Hepatocyte (in vitro differentiated cells): Measurements from ENCODE around the gene P3H3. TPM values are rescaled to one million over a fixed set of nuclear protein-coding genes. Genes with fewer than 3 reads are reported as not detected.

ENCODE experiments used
- DNase-seq: peaks from one replicate; pipeline ENCODE4 v3.0.0-alpha.2; 2016; ENCODE audit warnings: low spot score
- H2AFZ ChIP-seq: fragments of 200-600 bp; sonication (generic); 2 replicates; pipeline ENCODE4 v1.6.0; 2016; ENCODE audit warnings: antibody characterized with exemption, mild to moderate bottlenecking
- H3K27ac ChIP-seq: fragments of 200-600 bp; sonication (generic); 2 replicates; pipeline ENCODE4 v1.5.1; 2016; ENCODE audit warnings: mild to moderate bottlenecking
- H3K27me3 ChIP-seq: fragments of 200-600 bp; sonication (generic); 2 replicates; pipeline ENCODE4 v1.6.1; 2016
- H3K36me3 ChIP-seq: fragments of 200-600 bp; sonication (generic); replicated peaks from 2 replicates; pipeline ENCODE4 v1.5.1; 2016; ENCODE audit warnings: low read depth; ENCODE audit not compliant: insufficient read depth
- H3K4me1 ChIP-seq: fragments of 200-600 bp; sonication (generic); 2 replicates; pipeline ENCODE4 v1.5.1; 2016; ENCODE audit warnings: mild to moderate bottlenecking, moderate library complexity; ENCODE audit not compliant: insufficient read depth
- H3K4me2 ChIP-seq: fragments of 200-600 bp; sonication (generic); 2 replicates; pipeline ENCODE4 v1.6.0; 2016
- H3K4me3 ChIP-seq: fragments of 200-600 bp; sonication (generic); 2 replicates; pipeline ENCODE4 v1.5.1; 2016; ENCODE audit warnings: mild to moderate bottlenecking
- H3K79me2 ChIP-seq: fragments of 200-600 bp; sonication (generic); 2 replicates; pipeline ENCODE4 v1.6.0; 2017; ENCODE audit warnings: mild to moderate bottlenecking
- H3K9me2 ChIP-seq: fragments of 200-600 bp; sonication (generic); replicated peaks from 2 replicates; pipeline ENCODE4 v1.6.0; 2017; ENCODE audit warnings: mild to moderate bottlenecking; ENCODE audit not compliant: insufficient read depth
- H3K9me3 ChIP-seq: fragments of 200-600 bp; sonication (generic); 2 replicates; pipeline ENCODE4 v1.5.1; 2016; ENCODE audit warnings: low read depth, mild to moderate bottlenecking
- H4K20me1 ChIP-seq: fragments of 200-600 bp; sonication (generic); 2 replicates; pipeline ENCODE4 v1.6.0; 2016; ENCODE audit warnings: mild to moderate bottlenecking; ENCODE audit not compliant: insufficient read depth, poor library complexity, severe bottlenecking
- EZH2 ChIP-seq: fragments of 200-600 bp; sonication (generic); IDR thresholded peaks from 2 replicates; pipeline ENCODE4 v1.6.1; 2016; ENCODE audit warnings: antibody characterized with exemption, mild to moderate bottlenecking, borderline replicate concordance
- EZH2phosphoT487 ChIP-seq: fragments of 200-600 bp; sonication (generic); IDR thresholded peaks from one replicate; pipeline ENCODE4 v1.6.1; 2018; ENCODE audit warnings: antibody characterized with exemption, mild to moderate bottlenecking, low read depth, moderate library complexity; ENCODE audit not compliant: unreplicated experiment, severe bottlenecking
- WGBS: methylation state at CpG from one replicate; pipeline ENCODE4 v1.1.6; 2016; ENCODE audit warnings: low lambda C conversion rate; ENCODE audit errors: missing lambda C conversion rate; 5-methylcytosine and 5-hydroxymethylcytosine counted together
- polyA plus RNA-seq: library from polyadenylated mRNA; unstranded; fragments of >200 nt; fragmentation: Nextera tagmentation; extraction: Ambion mirVana; gene quantifications from 2 replicates; pipeline ENCODE4 v1.2.1, GENCODE V29; 2016
- total RNA-seq: library from RNA; depleted of rRNA; stranded (reverse); fragments of >200 nt; gene quantifications from 2 replicates; pipeline ENCODE4 v1.2.3, GENCODE V29; 2014
- TF ChIP-seq, protein P1 (sequence below): fragments of 200-600 bp; sonication (generic); IDR thresholded peaks from 2 replicates; pipeline ENCODE4 v1.5.1; 2016; ENCODE audit warnings: antibody characterized with exemption, mild to moderate bottlenecking; ENCODE audit not compliant: poor library complexity

P3H3 gene
- total and polyA plus RNA-seq, 2 experiments from 2014 or later, result 38.1 to 38.6 TPM

DNA sequence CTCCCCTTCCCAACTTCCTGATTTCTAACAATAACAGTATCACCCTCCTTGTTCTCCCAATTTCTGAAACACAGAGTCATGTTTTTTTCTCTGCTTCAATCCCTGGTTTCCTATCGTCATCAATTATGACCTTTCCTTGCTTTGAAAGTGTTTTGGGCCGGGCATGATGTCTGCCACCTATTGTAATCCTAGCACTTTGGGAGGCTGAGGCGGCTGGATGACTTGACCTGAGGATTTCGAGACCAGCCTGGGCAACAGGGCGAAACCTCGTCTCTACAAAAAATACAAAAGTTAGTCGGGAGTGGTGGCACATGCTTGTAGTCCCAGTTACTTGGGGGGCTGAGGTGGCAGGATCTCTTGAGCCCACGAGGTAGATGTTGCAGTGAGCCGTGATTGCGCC, 19.2 kb upstream of the P3H3 start:
- no peaks in the 10 kb centered on the region for H3K9me2 ChIP-seq
- no peaks in the 10 kb centered on the region for H3K4me1 ChIP-seq
- H4K20me1 ChIP-seq, result no peaks in the 10 kb centered on the region
- H3K4me2 ChIP-seq, result no peak overlapping the region
- DNase-seq, result no peak
- no peaks in the 10 kb centered on the region for H3K36me3 ChIP-seq
- no peaks in the 10 kb centered on the region for H3K9me3 ChIP-seq
- 77% methylated on average over 10 of the region's 10 CpGs for WGBS
- H3K27me3 ChIP-seq, result no peaks in the 10 kb centered on the region
- H3K79me2 ChIP-seq, result no peaks in the 10 kb centered on the region
- H3K27ac ChIP-seq, result no peak overlapping the region
- no peak overlapping the region for H2AFZ ChIP-seq
- H3K4me3 ChIP-seq, result no peak overlapping the region
- TF ChIP-seq EZH2 (no peak), EZH2phosphoT487 (no peak)
- TF ChIP-seq, protein P1, sequence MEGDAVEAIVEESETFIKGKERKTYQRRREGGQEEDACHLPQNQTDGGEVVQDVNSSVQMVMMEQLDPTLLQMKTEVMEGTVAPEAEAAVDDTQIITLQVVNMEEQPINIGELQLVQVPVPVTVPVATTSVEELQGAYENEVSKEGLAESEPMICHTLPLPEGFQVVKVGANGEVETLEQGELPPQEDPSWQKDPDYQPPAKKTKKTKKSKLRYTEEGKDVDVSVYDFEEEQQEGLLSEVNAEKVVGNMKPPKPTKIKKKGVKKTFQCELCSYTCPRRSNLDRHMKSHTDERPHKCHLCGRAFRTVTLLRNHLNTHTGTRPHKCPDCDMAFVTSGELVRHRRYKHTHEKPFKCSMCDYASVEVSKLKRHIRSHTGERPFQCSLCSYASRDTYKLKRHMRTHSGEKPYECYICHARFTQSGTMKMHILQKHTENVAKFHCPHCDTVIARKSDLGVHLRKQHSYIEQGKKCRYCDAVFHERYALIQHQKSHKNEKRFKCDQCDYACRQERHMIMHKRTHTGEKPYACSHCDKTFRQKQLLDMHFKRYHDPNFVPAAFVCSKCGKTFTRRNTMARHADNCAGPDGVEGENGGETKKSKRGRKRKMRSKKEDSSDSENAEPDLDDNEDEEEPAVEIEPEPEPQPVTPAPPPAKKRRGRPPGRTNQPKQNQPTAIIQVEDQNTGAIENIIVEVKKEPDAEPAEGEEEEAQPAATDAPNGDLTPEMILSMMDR, result no peak

- Histone ChIP-seq H3K9me2 (no peaks in the 10 kb centered on the region), H3K4me1 (no peaks in the 10 kb centered on the region), H3K9me3 (no peaks in the 10 kb centered on the region), H3K79me2 (no peaks in the 10 kb centered on the region), H4K20me1 (no peaks in the 10 kb centered on the region), H3K36me3 (no peaks in the 10 kb centered on the region), H3K27ac (no peak overlapping the region), H3K27me3 (no peaks in the 10 kb centered on the region), H2AFZ (no peak overlapping the region), H3K4me2 (no peak overlapping the region), H3K4me3 (no peak overlapping the region)
- TF ChIP-seq EZH2, result no peak
- no peak for DNase-seq
- 56% methylated on average over 1 of the region's 1 CpG for WGBS
Measured at GRCh38 chr12:6810758-6811157, 17.4 kb upstream of the P3H3 start.

- H3K79me2 ChIP-seq, result no peaks in the 10 kb centered on the region
- DNase-seq, result no peak
- no peaks in the 10 kb centered on the region for H4K20me1 ChIP-seq
- H3K4me2 ChIP-seq, result no peak overlapping the region
- TF ChIP-seq EZH2 (no peak), EZH2phosphoT487 (no peak)
- TF ChIP-seq, protein P1, result no peak
- no peaks in the 10 kb centered on the region for H3K4me1 ChIP-seq
- no peaks in the 10 kb centered on the region for H3K36me3 ChIP-seq
- no peaks in the 10 kb centered on the region for H3K9me2 ChIP-seq
- H3K9me3 ChIP-seq, result no peaks in the 10 kb centered on the region
- no peak overlapping the region for H3K27ac ChIP-seq
- H2AFZ ChIP-seq, result no peak overlapping the region
- H3K4me3 ChIP-seq, result no peak overlapping the region
- no peaks in the 10 kb centered on the region for H3K27me3 ChIP-seq
- 71% methylated on average over 4 of the region's 4 CpGs for WGBS
Measured at GRCh38 chr12:6813363-6813762, 14.8 kb upstream of the P3H3 start.

DNA sequence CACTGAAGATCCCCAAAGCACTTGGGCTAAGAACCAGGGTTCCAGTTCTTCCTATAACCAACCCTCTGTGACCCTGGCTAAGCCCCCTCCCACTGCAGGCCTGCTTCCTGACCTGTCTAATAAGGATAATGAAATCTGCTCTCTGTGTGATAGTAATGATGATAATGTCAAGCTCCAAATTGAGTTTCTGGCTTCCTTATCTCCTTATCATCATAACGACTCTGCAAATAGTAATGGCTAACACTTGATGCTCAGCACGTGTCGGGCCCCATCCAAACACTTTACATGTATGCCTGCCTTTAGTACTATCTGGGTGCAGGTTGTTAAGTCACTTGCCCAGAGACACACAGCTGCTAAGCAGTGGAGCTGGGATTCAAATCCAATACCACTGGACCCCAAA, 11.6 kb upstream of the P3H3 start:
- Histone ChIP-seq H2AFZ (no peak overlapping the region), H3K79me2 (no peaks in the 10 kb centered on the region), H3K36me3 (no peaks in the 10 kb centered on the region), H3K27ac (no peak overlapping the region), H3K27me3 (no peaks in the 10 kb centered on the region), H3K4me1 (peaks cover 10% of the 10 kb centered on the region), H3K9me3 (no peaks in the 10 kb centered on the region), H3K4me2 (no peak overlapping the region), H3K4me3 (no peak overlapping the region), H3K9me2 (no peaks in the 10 kb centered on the region), H4K20me1 (no peaks in the 10 kb centered on the region)
- WGBS, result 40% methylated on average over 3 of the region's 3 CpGs
- no peak for DNase-seq
- no peak for TF ChIP-seq EZH2

DNA sequence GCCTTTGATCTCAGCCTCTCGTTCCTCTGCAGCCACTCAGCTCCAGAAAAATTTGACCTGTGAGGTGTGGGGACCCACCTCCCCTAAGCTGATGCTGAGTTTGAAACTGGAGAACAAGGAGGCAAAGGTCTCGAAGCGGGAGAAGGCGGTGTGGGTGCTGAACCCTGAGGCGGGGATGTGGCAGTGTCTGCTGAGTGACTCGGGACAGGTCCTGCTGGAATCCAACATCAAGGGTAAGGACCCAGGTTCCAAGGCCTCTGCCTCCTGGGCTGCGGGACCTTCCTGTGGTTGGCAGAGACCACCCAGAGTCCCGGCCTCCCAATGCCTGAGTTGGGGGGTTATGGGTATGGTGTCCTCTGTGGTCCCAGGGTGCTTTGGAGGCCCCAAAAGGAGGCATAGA, 11.1 kb upstream of the P3H3 start:
- Histone ChIP-seq H3K4me3 (no peak overlapping the region), H3K27me3 (no peaks in the 10 kb centered on the region), H4K20me1 (no peaks in the 10 kb centered on the region), H3K27ac (no peak overlapping the region), H3K4me1 (peaks cover 10% of the 10 kb centered on the region), H3K9me3 (no peaks in the 10 kb centered on the region), H3K79me2 (no peaks in the 10 kb centered on the region), H3K9me2 (no peaks in the 10 kb centered on the region), H3K4me2 (no peak overlapping the region), H2AFZ (no peak overlapping the region), H3K36me3 (no peaks in the 10 kb centered on the region)
- no peak for DNase-seq
- TF ChIP-seq EZH2 (no peak), EZH2phosphoT487 (no peak)
- TF ChIP-seq, protein P1, result no peak
- 80% methylated on average over 8 of the region's 8 CpGs for WGBS
